ENCODE measurements around the gene CLCNKB.
"Not testable (repeated sequence)": the region's sequence is repeated elsewhere in the genome, so short reads cannot be mapped to it uniquely, and the experiment has no call there.

CLCNKB gene

DNA sequence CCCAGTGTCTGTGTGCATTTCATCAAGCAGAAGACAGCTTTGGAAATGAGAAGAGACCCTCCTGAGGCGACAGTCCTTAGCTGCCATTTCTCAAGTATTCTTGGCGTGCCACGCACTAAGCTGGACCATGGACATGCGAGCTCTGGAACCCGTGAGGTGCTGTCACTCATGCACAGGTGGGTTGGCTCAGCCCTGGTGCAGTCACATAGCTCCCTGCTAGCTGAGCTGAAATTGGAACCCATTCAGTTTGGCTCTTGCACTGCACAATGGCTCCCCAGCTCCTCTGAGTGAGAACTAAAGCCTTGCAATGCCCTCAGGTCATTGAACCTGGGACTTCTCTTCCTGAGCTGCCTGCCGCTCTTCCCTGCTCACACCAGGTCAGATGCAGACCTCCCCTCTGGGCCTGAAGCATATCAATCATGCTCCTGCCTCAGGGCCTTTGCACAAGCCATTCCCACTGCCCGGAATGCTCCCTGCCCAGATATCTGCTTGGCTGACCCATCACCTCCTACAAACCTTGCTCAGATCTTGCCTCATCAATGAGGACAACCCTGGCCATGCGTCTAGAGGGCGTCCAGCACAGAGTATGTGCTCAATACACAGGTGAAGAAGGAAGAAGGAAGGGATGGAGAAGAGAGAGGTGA is 45.8 kb upstream of the CLCNKB start:
- no CpG with 5 or more reads among the region's 9 CpGs for WGBS, 2 donors (ENCODE audit: extremely low coverage in 2 of 2, insufficient read length in 2 of 2, insufficient replicate concordance in 1 of 2)
- Histone ChIP-seq H2AFZ (ENCODE audit: low read length) (no peak overlapping the region), H3K27ac (replicated peaks; ENCODE audit: low read length) (no peak overlapping the region), H3K23ac (ENCODE audit: low read depth, low read length, poor library complexity) (no peak overlapping the region), H3K36me3 (replicated peaks in 1 of 2; ENCODE audit: control insufficient read depth in 2 of 2, insufficient read depth in 2 of 2, low read length in 2 of 2) (no peaks in the 10 kb centered on the region), H4K91ac (ENCODE audit: low read depth, low read length, poor library complexity) (no peak overlapping the region), H2BK120ac (ENCODE audit: low read depth, low read length) (no peak overlapping the region), H3K4me2 (ENCODE audit: insufficient read depth, low read length, poor library complexity, severe bottlenecking) (no peak overlapping the region), H3K79me1 (ENCODE audit: low read depth, low read length) (no peaks in the 10 kb centered on the region), H3K4ac (ENCODE audit: low read length) (no peak overlapping the region), H3K9ac (ENCODE audit: low read depth, low read length, poor library complexity) (no peak overlapping the region), H3K4me1 (ENCODE audit: control insufficient read depth in 2 of 2, insufficient read depth in 1 of 2, low read depth in 1 of 2, low read length in 2 of 2) (no peaks in the 10 kb centered on the region), H3K18ac (ENCODE audit: low read length) (no peak overlapping the region), H3K4me3 (ENCODE audit: low read length in 2 of 2) (no peak overlapping the region), H3K9me3 (replicated peaks in 1 of 2; ENCODE audit: control insufficient read depth in 2 of 2, insufficient read depth in 1 of 2, low read depth in 1 of 2, low read length in 2 of 2) (no peaks in the 10 kb centered on the region), H2AK5ac (ENCODE audit: low read depth, low read length) (peak overlapping the region; percentile 34), H4K8ac (ENCODE audit: low read depth, low read length) (no peak overlapping the region), H2BK5ac (ENCODE audit: low read length) (no peak overlapping the region), H3K27me3 (ENCODE audit: control insufficient read depth in 3 of 3, insufficient read depth in 3 of 3, low read depth in 1 of 3, low read length in 3 of 3) (peaks cover 0 to 11% (median 0%) of the 10 kb centered on the region in 3 experiments), H2BK12ac (ENCODE audit: low read length) (no peak overlapping the region), H2BK15ac (ENCODE audit: low read length) (no peak overlapping the region), H3K14ac (ENCODE audit: low read length) (no peak overlapping the region)
- no peak for DNase-seq (ENCODE audit: low spot score)

GRCh38 chr1:15998929-15999328 is 44.7 kb upstream of the CLCNKB start:
- Histone ChIP-seq H3K18ac (ENCODE audit: low read length) (peak overlapping the region; percentile 58), H2BK15ac (ENCODE audit: low read length) (no peak overlapping the region), H3K27ac (replicated peaks; ENCODE audit: low read length) (no peak overlapping the region), H3K27me3 (ENCODE audit: control insufficient read depth in 3 of 3, insufficient read depth in 3 of 3, low read depth in 1 of 3, low read length in 3 of 3) (peaks cover 0 to 11% (median 0%) of the 10 kb centered on the region in 3 experiments), H2BK12ac (ENCODE audit: low read length) (peak overlapping the region; percentile 22), H3K4ac (ENCODE audit: low read length) (no peak overlapping the region), H3K4me1 (ENCODE audit: control insufficient read depth in 2 of 2, insufficient read depth in 1 of 2, low read depth in 1 of 2, low read length in 2 of 2) (peaks cover 0 to 2% of the 10 kb centered on the region in 2 donors), H4K8ac (ENCODE audit: low read depth, low read length) (no peak overlapping the region), H3K9ac (ENCODE audit: low read depth, low read length, poor library complexity) (no peak overlapping the region), H4K91ac (ENCODE audit: low read depth, low read length, poor library complexity) (no peak overlapping the region), H2BK120ac (ENCODE audit: low read depth, low read length) (no peak overlapping the region), H3K4me3 (ENCODE audit: low read length in 2 of 2) (peak overlapping the region in 1 of 2 donors; percentile 20), H3K79me1 (ENCODE audit: low read depth, low read length) (no peaks in the 10 kb centered on the region), H2BK5ac (ENCODE audit: low read length) (no peak overlapping the region), H2AK5ac (ENCODE audit: low read depth, low read length) (no peak overlapping the region), H3K4me2 (ENCODE audit: insufficient read depth, low read length, poor library complexity, severe bottlenecking) (no peak overlapping the region), H3K23ac (ENCODE audit: low read depth, low read length, poor library complexity) (no peak overlapping the region), H2AFZ (ENCODE audit: low read length) (no peak overlapping the region), H3K14ac (ENCODE audit: low read length) (no peak overlapping the region), H3K36me3 (replicated peaks in 1 of 2; ENCODE audit: control insufficient read depth in 2 of 2, insufficient read depth in 2 of 2, low read length in 2 of 2) (no peaks in the 10 kb centered on the region), H3K9me3 (replicated peaks in 1 of 2; ENCODE audit: control insufficient read depth in 2 of 2, insufficient read depth in 1 of 2, low read depth in 1 of 2, low read length in 2 of 2) (no peaks in the 10 kb centered on the region)
- WGBS, 2 donors (ENCODE audit: extremely low coverage in 2 of 2, insufficient read length in 2 of 2, insufficient replicate concordance in 1 of 2) = no CpG with 5 or more reads among the region's 11 CpGs
- no peak for DNase-seq (ENCODE audit: low spot score)

DNA sequence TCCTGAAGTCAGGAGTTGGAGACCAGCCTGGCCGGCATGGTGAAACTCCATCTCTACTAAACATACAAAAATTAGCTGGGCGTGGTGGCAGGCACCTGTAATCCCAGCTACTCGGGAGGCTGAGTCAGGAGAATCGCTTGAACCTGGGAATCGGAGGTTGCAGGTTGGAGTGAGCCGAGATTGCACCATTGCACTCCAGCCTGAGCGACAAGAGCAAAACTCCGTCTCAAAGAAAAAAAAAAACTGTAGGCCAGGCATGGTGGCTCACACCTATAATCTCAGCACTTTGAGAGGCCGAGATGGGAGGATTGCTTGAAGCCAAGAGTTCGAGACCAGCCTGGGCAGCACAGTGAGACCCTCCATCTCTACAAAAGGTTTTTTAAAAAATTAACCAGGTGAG is 42.3 kb upstream of the CLCNKB start:
- H4K8ac ChIP-seq (ENCODE audit: low read depth, low read length); H3K27ac ChIP-seq (replicated peaks; ENCODE audit: low read length); H2BK5ac ChIP-seq (ENCODE audit: low read length); H3K4ac ChIP-seq (ENCODE audit: low read length); H4K91ac ChIP-seq (ENCODE audit: low read depth, low read length, poor library complexity); H3K4me1 ChIP-seq (ENCODE audit: control insufficient read depth in 2 of 2, insufficient read depth in 1 of 2, low read depth in 1 of 2, low read length in 2 of 2); H3K14ac ChIP-seq (ENCODE audit: low read length); H3K9me3 ChIP-seq (replicated peaks in 1 of 2; ENCODE audit: control insufficient read depth in 2 of 2, insufficient read depth in 1 of 2, low read depth in 1 of 2, low read length in 2 of 2); H3K23ac ChIP-seq (ENCODE audit: low read depth, low read length, poor library complexity); H2BK120ac ChIP-seq (ENCODE audit: low read depth, low read length); H2AFZ ChIP-seq (ENCODE audit: low read length); H3K9ac ChIP-seq (ENCODE audit: low read depth, low read length, poor library complexity); H3K4me3 ChIP-seq (ENCODE audit: low read length in 2 of 2); H3K36me3 ChIP-seq (replicated peaks in 1 of 2; ENCODE audit: control insufficient read depth in 2 of 2, insufficient read depth in 2 of 2, low read length in 2 of 2); H2BK15ac ChIP-seq (ENCODE audit: low read length); H2BK12ac ChIP-seq (ENCODE audit: low read length); H3K4me2 ChIP-seq (ENCODE audit: insufficient read depth, low read length, poor library complexity, severe bottlenecking); H3K18ac ChIP-seq (ENCODE audit: low read length); DNase-seq (ENCODE audit: low spot score); H3K79me1 ChIP-seq (ENCODE audit: low read depth, low read length); H2AK5ac ChIP-seq (ENCODE audit: low read depth, low read length): not testable (repeated sequence)
- H3K27me3 ChIP-seq (ENCODE audit: control insufficient read depth in 3 of 3, insufficient read depth in 3 of 3, low read depth in 1 of 3, low read length in 3 of 3) = peaks cover 0 to 11% (median 0%) of the 10 kb centered on the region in 3 experiments
- no CpG with 5 or more reads among the region's 10 CpGs for WGBS, 2 donors (ENCODE audit: extremely low coverage in 2 of 2, insufficient read length in 2 of 2, insufficient replicate concordance in 1 of 2)

GRCh38 chr1:16005597-16005996 is 38.0 kb upstream of the CLCNKB start:
- Histone ChIP-seq H3K4ac (ENCODE audit: low read length) (no peak overlapping the region), H3K36me3 (replicated peaks in 1 of 2; ENCODE audit: control insufficient read depth in 2 of 2, insufficient read depth in 2 of 2, low read length in 2 of 2) (no peaks in the 10 kb centered on the region), H3K79me1 (ENCODE audit: low read depth, low read length) (no peaks in the 10 kb centered on the region), H3K4me2 (ENCODE audit: insufficient read depth, low read length, poor library complexity, severe bottlenecking) (no peak overlapping the region), H3K27me3 (ENCODE audit: control insufficient read depth in 3 of 3, insufficient read depth in 3 of 3, low read depth in 1 of 3, low read length in 3 of 3) (peaks cover 0 to 5% (median 0%) of the 10 kb centered on the region in 3 experiments), H3K9ac (ENCODE audit: low read depth, low read length, poor library complexity) (no peak overlapping the region), H2BK15ac (ENCODE audit: low read length) (no peak overlapping the region), H2BK120ac (ENCODE audit: low read depth, low read length) (no peak overlapping the region), H3K23ac (ENCODE audit: low read depth, low read length, poor library complexity) (no peak overlapping the region), H3K14ac (ENCODE audit: low read length) (no peak overlapping the region), H4K91ac (ENCODE audit: low read depth, low read length, poor library complexity) (no peak overlapping the region), H3K9me3 (replicated peaks in 1 of 2; ENCODE audit: control insufficient read depth in 2 of 2, insufficient read depth in 1 of 2, low read depth in 1 of 2, low read length in 2 of 2) (no peaks in the 10 kb centered on the region), H2AK5ac (ENCODE audit: low read depth, low read length) (peak overlapping the region; percentile 42), H3K4me1 (ENCODE audit: control insufficient read depth in 2 of 2, insufficient read depth in 1 of 2, low read depth in 1 of 2, low read length in 2 of 2) (peaks cover 0 to 2% of the 10 kb centered on the region in 2 donors), H3K27ac (replicated peaks; ENCODE audit: low read length) (no peak overlapping the region), H2BK12ac (ENCODE audit: low read length) (no peak overlapping the region), H4K8ac (ENCODE audit: low read depth, low read length) (no peak overlapping the region), H2BK5ac (ENCODE audit: low read length) (no peak overlapping the region), H2AFZ (ENCODE audit: low read length) (no peak overlapping the region), H3K4me3 (ENCODE audit: low read length in 2 of 2) (no peak overlapping the region), H3K18ac (ENCODE audit: low read length) (no peak overlapping the region)
- no peak for DNase-seq (ENCODE audit: low spot score)
- WGBS, 2 donors (ENCODE audit: extremely low coverage in 2 of 2, insufficient read length in 2 of 2, insufficient replicate concordance in 1 of 2) = no CpG with 5 or more reads among the region's 5 CpGs

Data from neuronal stem cell (in vitro differentiated cells).